ENCODE measurements around the gene TAF15.

TAF15 gene

DNA sequence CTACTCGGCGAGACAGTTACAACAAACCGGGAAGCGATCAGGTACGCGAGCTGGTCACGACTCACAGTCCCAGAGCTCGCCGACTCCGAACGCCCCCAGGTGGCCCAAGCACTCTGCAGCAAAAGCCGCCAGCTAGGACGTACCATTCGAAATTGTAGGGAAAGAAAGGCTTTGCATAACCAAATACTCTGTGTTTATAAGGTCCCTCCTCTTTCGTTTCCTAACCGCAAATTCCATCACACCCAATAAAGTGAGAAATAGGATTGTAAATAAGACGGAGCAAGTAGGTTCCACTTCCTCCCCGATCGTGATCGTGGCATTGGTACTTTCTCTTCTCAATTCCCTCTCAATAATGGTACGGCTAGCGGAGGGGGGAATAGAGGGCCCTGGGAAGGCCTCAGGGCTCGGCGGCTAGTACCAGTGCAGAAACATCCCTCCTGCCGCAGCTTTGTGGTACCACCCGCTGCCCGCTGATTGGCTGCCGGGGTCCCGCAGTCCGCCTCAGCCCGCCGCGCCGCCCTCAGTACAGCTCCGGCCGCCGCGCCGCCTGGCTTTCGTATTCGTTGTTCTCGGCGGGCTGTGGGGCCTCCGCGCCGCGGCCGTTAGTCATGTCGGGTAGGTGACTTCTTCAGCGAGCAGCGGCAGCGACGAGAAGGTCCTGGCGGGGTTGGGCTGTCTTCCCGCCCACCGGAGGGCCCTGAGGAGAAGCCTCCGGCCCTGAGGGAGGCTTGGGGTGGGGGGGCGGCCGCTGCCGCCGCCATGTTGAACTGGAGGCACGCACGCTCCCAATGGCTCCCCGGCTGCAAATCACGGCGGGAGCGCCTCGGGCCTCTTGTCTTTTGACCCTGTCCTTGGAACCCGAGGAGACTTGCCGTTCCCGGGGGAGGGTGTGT is at the start of gene TAF15:
Gene TAF15 (plus strand): TSS at position 523 of the 893 bp plus-strand sequence. CDS start 86 bp downstream, at position 609.
- peak; percentile 82 for DNase-seq (ENCODE audit: low read depth)

DNA sequence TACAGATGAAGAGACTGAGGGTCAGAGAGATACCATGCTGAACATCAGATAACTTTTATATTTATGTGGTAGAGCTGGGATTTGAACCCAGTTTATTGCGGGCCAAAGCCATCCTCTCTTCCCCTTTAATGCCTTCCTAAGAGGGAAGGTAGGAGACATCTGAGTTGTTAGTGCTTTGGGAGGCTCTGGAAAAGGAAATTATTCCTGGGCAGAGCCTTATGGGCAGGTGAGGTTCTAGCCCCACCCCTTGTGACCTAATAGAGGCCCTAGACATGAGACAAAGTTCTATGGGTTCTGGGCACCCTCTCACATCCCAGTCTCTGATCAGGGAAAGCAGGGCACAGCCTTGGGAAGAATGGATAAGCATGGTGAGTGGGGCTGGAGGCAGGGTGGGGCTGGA is 48.7 kb upstream of the TAF15 start, which contains the start of gene C17orf50:
Gene C17orf50 (plus strand): TSS at position 301 of the 400 bp plus-strand sequence. CDS start 55 bp downstream, at position 356.
- no peak for DNase-seq (ENCODE audit: low read depth)

DNA sequence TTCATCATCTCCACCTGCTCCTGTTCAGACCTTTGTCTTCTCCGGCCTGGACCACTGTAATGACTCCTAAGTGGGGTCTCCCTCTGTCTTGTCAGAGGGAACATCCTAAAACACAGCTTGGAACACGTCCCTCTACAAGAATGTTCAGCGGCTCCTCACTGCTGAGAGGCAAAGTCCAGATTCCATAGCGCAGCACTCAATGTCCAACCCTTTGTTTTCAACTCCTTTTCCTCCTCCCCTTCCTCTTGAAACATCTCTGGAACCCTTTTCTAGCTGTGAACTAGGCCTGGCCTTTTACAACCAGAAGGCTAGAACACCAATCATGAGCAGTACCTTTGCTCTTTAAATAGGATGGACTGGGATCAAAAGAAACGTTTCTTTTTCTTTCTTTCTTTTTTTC is 47.7 kb upstream of the TAF15 start:
- DNase-seq (ENCODE audit: low read depth): no peak

DNA sequence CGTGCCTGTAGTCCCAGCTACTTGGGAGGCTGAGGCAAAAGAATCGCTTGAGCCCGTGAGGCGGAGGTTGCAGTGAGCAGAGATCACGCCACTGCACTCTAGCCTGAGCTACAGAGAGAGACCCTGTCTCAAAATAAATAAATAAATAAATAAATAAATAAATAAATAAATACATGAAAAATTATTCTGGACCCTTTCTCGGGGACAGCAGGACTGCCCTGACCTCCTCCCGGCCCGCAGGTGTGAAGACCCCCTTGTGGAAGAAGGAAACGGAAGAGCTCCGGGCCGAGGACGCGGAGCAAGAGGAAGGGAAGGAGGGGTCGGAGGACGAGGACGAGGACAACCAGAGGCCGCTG is 45.5 kb upstream of the TAF15 start:
- DNase-seq (ENCODE audit: low read depth): no peak

DNA sequence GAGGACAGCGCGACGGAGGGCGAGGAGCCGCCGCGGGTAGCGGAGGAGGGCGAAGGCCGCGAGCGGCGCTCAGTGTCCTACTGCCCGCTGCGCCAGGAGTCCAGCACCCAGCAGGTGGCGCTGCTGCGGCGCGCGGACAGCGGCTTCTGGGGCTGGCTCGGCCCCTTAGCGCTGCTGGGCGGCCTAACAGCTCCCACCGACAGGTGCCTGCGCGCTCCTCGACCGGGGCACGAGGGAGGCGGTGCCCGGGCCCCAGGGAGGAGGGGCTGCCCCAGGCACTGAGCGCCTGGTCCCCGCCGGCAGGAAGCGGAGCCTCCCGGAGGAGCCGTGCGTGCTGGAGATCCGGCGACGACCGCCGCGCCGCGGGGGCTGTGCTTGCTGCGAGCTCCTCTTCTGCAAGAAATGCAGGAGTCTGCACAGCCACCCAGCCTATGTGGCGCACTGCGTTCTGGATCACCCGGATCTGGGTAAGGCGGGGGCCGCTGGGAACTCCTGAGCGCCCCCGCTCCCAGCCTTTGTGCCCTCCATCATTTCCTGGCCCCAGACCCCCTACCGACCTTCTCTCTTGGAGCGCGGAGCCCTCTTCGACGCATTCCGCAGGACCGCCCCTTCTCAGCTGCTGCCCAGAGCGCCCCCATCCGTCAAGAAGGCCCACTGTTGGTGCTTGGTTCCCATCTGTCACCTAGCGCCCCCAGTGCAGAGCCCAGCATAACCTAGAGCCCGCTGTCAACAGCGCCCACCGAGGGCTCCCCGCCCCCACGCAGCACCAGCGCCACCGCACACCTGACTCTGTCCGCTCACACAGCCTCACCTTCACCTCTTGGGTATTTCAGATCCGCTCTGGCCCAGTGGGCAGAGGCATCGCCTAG is 44.9 kb upstream of the TAF15 start:
- peak; percentile 48 for DNase-seq (ENCODE audit: low read depth)

DNA sequence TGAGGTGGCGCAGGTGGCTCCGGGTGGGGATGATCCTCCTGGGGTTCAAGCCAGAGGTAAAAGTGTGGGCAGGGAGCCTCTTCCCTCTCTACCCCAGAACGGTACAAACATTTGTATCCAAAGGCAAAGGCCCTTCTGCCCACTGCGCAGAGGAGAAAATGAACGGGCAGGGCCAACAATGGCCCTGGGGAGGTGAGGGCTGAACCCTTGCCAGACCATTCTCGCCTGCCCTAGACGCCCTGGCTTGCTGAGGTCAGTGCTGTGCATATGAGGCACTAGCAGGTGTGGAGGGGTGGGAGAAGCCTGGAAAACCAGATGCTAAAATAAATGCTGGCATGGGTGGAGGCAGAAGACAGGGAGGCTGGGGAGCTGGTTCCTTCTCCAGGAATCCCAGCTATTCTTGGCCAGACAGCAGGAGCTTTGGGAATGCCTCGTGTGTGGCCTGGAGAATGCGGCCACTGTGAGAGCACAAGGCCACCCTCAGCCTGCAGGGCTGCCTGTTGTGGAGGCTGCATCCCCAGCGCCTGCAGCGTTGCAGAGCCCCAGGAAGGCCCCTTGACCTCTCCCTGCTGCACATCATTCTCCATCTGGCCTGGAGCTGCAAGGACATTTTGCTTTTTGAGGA is 44.1 kb upstream of the TAF15 start:
- no peak for DNase-seq (ENCODE audit: low read depth)

DNA sequence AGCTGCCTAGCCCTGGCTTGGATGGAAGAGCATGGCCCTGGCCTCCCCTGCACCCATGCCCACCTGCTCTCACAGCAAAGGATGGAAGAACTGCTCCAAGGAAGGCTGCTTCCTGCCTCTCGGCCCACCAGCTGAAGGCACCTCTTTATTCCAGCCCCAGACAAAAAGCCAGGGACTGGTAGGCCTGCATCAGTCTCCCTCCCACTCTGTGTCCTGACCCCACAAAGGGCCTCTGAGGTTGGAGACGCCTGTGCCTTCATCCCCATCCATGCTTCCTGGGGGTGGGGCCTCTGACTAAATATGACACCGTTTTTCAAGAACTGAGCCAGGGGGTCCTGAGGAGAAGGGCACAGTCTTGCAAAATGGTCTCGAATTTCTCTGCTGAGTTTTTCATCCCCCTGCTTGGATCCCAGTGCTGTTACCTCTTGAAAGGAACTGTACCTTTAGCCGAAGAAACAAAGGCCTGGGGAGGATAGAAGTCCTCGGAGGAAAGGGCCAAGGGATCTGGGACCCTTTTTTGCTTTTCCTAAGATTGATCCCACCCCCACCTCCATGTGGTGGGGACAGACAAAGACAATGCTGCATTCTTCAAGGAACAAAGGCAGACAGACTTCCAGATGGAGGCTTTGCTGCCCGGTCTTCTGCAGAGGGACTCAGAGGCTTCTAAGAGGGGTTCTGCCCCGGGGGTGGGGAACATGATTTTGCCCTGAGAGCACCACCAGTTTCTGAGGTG is 43.4 kb upstream of the TAF15 start:
- no peak for DNase-seq (ENCODE audit: low read depth)

DNA sequence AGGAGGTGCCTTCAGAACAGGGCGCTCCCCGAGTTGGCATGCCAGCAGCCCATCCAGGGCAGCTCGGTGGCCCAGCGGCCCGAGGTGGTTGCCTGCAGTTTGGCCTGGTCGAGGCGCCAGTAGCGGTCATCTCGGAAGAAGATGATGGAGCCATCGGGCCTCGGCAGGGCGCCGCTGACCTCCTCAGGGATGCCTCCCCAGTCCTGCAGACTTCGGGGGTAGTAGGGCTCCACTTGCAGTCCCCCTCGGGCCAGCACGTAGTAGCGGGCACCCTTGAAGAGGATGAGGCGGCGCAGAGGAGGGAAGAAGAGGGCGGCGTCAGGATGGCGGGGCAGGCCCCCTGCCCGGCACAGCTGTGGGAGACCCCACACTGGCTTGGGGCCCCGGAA is 42.8 kb upstream of the TAF15 start:
- no peak for DNase-seq (ENCODE audit: low read depth)

DNA sequence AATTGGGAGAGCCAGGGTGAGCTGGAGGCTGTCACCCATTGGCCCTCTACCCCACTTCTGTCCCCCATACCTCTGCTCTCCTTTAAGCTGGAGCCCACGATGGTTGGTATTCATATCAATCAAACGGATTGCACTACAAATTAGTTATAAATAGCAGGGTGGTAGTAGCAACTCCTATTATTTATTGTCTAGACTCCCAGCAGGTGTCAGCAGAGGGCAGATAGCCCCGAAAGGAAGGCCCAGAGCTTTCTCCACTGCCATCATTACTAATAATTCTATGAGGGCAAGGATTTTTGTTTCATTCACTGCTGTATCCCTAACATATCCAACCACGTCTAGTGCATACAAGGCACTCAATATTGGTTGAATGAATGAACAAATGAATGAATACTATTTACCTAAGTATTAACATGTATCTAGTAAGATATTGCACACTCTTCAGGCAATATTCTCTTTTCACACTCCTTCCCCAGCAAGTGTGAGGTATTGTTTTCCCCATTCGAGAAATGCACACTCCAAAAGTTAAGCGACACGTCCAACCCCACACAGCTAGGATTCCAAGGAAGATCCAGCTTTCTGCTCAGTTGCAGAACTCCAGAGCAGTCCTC is 42.3 kb upstream of the TAF15 start:
- no peak for DNase-seq (ENCODE audit: low read depth)

DNA sequence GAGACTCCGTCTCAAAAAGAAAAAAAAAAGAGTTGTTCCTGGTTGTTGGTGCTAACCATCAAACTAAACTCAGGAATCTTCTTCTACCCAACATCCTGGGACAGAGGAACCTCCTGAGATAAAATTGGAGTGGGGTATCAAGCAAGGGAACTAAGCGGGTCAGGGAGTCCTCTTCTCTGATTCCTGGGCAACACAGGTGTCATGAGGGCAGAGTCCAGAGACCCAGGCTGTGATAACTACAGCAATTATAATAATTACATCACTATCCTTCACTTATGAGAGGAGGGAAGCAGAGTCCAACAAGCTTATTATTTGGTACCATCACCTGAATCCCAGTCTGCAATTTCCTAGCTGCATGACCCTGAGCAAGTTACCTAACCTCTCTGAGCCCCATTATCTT is 40.5 kb upstream of the TAF15 start:
- DNase-seq (ENCODE audit: low read depth): no peak

DNA sequence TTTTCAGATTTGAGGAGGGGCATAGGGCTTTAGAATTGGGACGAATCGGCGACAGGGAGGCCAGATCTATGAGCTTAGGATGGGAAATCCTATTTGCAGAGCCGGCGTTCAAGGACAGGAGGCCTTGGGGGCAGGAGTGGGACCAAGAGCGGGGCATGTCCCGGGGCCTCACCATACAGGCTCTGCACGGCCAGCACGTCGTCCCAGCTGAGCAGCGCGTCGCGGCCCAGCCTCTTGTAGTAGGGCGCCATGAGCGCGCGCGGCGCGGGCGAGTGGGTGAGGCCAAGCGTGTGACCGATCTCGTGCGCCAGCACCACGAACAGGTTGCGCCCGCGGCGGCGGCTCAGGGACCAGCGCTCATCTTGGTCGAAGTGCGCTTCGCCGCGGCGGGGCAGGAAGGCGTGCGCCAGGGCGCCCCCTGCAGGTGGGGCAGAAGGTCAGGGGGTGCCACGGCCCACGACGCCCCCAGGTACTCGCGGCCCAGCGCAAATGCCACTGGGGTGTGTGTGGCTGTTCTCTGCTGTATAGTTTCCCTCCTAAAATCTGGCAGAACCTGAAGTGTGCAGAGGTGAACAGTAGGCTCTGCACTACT is 39.3 kb upstream of the TAF15 start:
- no peak for DNase-seq (ENCODE audit: low read depth)

DNA sequence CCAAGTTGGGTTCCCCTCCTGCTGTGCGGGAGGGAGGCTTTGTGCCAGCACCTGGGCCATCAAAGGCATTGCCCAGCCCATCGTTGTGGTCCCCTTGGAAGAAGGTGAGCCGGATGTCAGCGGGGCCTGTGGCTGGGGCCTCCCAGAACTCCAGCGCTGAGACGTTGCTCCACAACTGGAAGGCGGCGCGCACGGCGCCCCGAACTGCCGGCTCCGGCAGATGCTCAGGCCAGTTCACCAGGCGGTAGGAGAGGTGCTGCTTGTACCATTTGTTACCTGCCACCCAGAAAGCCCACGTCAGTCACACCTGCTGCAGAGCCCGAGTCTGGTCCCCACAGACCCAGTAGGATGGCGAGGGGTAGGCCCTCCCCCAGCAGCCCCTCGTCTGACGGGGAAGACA is 36.2 kb upstream of the TAF15 start:
- DNase-seq (ENCODE audit: low read depth): no peak

DNA sequence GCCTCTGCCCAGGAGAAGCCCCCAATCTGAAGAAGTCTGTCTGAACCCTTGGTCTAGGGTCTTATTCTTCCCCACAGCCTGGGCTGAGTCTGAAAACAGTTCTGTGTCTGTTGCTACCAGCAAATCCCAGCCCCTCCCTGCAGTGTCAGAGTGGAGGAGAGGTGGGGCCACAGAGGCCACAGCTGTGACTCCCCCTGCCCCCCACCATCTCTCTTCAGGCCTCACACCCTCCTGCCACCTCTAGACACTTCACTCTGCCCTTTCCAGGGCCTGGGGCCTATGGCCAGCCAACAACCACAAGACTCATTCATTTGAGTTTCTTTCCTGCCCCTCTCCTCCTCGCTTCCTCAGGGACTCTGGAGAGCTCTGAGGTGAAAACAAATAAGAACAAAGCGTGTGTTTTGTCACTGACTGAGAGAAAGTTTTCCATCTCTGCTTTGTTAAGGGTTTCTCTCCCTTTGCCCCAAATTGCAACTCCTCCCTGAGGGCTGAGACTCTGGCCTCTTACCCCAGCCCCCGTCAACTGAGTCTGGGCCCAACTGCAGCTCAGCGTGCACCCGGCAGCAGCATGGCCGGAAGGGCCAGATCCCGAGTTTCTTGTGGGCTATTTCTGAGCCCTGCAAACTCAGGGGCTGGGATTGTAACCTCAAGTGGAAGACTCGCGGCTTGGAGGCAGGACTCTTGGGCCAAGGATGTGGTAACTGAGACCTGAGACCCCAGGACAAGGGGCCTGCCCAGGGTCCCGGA is 35.4 kb upstream of the TAF15 start:
- DNase-seq (ENCODE audit: low read depth): no peak

DNA sequence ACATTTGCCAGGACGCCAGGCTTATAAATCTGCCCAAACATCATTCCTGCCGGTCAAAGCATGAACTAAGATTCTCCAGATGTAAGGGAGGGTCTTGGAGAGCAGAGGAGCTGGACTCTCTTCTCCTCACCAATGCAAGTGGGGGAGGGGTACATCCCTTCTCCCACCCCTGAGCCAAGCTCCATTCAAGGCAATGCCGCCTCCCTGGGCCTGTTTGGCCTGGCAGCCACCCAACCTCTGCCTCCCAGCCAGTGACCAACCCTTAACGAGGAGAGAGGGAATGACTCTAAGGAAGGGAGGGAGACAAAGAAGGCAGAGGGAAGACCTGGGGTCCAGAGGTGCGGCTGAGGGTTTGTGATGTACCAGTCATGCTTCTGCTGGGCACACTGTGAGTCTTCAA is 34.8 kb upstream of the TAF15 start:
- no peak for DNase-seq (ENCODE audit: low read depth)

DNA sequence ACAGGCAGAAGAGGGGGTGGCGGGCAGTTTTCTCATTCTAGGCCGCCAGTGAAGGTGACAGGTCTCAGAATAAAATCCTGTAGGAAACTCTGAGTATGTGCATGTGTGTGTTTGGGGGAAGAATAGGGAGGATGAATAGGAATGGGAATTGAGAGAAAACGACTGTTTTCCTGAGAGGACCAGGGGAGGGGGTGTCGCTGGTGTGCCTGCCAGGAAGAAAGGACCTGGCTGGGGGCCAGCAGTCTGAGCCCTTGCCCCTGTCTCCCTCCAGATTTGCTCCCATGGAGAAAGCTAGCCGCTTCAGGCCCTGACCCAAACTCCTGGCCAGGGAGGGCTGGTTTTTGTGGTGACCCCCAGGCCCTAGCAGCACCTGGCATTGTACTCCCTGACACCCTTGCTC is 34.2 kb upstream of the TAF15 start:
- no peak for DNase-seq (ENCODE audit: low read depth)

DNA sequence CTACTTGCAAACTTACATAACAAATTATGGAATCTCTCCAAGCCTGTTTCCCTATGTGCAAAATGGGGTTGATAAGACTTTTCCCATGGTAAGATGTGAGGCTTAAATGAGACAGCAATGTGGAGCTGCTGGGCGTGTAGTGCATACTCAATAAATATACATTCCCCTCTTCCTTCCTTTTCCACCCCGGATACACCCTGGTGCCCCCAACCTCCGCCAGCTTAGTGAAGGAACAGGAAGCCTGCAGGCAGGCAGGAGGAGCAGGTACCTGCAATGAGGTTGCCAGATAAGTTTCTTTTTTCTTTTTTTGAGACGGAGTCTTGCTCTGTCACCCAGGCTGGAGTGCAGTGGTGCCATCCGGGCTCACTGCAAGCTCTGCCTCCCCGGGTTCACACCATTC is 33.7 kb upstream of the TAF15 start:
- DNase-seq (ENCODE audit: low read depth): no peak

DNA sequence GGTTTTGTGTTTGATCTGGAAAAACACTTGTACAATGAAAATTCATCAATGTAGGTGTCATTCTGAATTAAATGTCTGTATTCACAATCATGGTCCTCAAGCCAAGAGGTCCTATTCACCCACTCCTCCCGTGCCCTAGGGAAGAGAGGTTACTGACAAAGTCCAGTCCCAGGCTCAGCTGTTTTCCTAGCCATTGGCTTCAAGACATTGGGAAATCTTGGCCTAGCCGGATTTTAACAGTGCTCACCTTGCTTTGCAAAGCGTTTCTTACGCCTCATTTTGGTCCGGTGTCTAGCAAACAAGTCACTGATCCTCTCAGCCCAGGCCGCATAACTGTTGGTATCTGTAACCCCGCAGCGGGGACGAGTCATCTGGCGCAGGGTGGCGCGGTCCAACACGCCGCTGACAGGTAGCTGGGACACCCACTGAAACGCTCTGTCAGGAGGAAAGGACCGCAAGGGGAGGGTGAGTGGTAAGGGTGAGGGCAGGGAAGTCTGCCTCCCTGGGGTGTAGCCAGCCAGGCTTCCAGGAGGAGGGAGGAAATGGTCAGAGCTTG is 30.6 kb upstream of the TAF15 start:
- DNase-seq (ENCODE audit: low read depth): no peak

DNA sequence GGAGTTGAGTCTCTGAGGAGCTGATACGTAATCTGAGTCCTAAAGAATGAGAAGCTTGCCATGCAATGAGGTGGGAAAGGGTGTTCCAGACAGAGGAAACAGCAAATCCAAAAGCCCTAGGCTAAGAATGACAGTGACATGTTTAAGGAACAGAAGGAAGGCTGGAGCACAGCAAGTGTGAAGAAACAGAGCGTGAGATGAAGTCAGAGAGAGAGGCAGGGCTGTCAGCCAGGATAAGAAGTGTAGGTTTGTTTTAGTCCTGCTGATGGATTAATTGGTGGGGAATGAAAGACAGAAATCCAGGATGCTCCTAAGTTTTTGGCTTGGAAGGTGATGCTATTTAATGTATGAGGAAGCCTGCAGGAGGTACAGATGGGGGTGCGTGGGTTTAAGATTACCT is 28.3 kb upstream of the TAF15 start:
- DNase-seq (ENCODE audit: low read depth): no peak

DNA sequence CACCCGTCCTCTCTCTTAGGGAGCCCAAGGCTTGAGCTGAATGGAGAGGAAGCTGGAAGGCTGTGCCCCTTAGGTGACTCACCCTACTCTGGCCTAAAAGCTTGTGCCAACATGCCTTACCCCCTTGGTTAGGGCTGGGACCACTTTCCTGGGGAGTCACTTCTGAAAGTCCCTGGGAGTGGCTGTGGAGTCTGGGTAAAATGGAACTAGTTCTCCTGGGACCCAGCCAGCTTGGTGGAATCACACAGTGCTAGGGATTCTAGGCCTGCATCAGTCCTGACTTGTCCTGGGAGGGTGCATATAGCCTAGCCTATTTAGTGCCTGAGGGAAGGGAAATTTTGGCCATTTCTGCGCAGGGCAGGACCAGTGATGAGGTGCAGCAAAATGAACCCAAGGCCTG is 24.4 kb upstream of the TAF15 start:
- no peak for DNase-seq (ENCODE audit: low read depth)

DNA sequence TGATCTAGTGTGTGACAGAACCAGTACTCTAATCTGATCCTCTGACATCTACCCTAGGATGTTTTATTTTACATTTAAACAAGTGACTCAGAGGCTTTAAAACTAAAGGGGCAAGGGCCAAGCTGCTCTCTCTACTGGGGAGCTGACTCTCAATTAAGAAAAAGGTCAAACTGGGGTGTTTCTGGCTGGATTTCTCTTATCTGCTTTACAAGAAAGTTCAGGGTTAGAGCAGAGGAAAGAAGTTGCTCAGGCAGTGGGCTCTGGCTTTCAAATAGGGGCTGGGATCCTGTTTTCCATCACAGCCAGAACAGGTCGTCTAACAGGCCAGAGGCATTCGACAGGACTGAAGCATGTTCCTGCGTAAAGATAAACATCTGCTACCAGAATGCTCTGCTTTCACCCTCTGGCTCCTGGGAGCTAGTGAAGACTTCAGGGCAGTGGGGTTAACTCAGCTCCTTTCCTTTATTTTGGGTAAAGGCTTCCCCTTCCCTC is 22.3 kb upstream of the TAF15 start:
- no peak for DNase-seq (ENCODE audit: low read depth)

Data from HS-27A (cell line).